NCI-H2196 treated with DMSO at 0.1 percent for 48 hours (cell line): Measurements from ENCODE around the gene KLHL36.
A peak's percentile ranks its signal among the peaks of the same experiment; 100 is the strongest.
"Not testable (repeated sequence)": the region's sequence is repeated elsewhere in the genome, so short reads cannot be mapped to it uniquely, and the experiment has no call there.

Experiments used
- DNase-seq: peaks from one replicate; lab custom pipeline; 2025; ENCODE audit not compliant: unreplicated experiment; lab: John Stamatoyannopoulos, UW

KLHL36 gene

DNA sequence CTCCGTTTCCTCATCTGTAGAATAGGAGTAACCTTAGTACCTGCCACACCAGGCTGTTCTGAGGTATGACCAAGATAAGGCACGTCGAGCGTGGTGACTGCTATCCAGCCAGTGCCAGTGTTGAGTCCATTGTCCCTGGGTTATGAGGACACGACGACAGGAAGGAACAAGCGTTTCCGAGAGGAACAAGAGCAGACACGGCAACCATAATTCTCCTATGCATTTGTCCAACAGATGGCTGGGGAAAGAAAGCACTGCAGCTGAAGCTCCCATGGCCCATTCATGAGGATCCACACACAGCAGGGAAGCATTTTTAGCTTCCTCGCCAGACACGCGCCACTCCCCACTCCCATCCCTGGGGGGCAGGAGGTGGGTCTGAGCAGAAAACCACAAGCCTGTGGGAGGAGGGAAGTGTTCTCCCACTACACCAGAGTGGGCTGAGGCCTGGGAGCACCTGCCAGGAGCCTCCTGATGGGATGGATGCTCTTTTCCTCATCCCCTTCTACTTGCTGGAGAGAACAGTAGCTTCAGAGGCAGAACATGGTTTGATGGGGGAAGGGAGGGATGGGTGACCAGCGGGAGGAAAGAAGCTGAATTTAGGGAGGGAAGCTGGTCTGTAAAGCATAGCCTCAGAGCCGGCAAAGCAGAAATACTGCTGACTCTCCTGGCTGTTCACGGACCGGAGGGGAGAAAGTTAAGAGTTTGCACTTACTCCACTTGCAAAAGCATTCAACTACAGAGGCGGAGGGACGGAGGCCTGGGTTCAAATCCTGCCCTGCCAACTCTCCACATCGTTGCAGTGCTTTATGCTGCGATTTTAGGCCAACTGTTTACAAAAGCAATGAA is 33.1 kb upstream of the KLHL36 start:
- DNase-seq, result no peak

DNA sequence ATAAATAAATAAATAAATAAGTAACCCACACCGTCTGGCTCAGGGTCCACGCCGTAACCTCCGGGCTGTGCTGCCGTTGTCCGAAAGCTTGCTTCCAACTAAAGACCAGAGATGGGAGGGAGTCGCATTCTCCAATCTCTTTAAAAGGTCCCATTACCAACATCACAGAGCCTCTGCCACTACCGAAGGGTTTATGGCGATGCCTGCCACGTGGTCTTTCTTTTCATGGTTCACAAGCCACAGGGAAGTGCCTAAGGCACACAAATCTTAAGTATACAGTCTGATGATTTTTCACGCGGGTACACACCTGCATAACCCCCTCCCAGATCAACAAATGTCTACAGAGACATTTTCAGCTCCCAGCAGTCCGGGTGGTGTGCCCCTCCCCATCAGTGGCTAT is 31.8 kb upstream of the KLHL36 start:
- DNase-seq, result no peak

DNA sequence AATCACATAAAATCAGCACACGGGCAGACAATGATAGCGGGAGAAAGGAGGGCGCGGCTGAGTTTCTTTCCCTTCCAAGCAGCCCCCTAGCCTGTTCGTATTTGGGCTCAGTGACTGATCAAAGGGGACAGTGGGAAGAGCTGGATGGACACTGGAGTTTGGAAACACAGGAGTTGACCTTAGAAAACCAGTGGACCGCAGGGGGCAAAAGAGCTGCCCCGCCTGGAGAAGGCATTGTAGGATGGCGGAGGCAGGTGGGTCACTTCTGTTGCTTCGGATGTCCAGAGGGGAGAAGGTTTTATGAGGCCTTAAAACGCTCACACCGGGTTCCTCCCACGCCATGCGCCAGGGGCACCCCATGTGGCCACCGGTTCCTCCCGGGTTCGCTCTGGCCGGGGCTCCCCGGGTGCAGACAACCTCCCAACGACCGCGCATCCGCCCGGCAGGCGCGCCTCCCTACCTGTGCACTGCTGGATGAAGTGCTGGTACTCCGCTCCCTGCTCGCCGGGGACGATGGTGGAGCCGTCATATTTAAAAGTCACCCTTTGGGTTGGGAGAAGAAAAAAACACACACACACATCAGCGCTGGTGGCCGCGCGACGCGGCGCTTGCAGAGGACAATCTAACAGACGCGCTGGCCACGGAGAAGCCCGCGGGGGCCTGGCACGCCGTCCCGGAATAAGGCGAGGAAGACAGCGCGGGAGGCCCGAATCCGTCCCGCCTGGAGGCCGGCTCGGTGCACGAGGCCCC is 31.1 kb upstream of the KLHL36 start:
- no peak for DNase-seq

DNA sequence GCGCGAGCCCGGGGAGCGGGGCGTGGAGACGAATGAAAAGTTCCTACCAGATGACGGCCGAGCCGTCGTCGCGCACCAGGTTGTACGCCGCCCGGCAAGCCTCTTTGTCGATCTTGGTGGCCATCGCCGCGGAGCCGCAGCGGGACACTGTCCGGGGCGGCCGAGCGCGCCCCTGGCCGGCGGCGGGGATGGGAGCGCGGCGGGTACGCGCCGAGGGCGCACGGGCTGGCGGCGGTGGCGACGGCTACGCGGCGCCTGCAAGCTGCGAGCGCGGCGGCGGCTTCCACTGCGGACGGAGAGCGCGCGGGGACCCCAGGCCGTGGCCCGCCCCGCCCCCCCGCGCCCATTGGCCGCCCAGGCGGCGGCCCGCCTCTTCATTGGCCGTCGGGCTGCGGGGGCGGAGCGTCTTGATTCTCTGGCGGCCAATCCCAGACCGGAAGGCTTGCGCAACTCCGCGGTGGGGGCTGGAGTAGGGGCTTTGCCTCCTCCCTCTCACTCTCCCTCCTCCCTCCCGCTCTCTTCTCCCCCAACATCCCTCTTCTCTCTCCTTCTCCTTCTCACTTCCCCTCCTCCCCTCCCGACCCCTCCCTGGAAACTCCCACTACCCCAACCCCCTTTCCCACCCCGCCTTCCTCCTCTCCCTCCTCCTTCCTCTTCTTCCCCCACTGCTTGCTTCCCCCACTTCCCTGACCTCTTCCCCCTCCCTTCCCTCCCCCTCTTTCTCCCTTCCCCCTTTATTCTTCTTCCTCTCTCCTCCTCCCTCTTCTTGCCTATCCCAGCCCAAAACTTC is 30.3 kb upstream of the KLHL36 start, which contains the start of gene COTL1:
Gene COTL1, minus strand, starts transcription at position 288 of the 790 bp plus-strand sequence. Its CDS starts 164 bp downstream, at position 124.
- DNase-seq, result peak; percentile 65

DNA sequence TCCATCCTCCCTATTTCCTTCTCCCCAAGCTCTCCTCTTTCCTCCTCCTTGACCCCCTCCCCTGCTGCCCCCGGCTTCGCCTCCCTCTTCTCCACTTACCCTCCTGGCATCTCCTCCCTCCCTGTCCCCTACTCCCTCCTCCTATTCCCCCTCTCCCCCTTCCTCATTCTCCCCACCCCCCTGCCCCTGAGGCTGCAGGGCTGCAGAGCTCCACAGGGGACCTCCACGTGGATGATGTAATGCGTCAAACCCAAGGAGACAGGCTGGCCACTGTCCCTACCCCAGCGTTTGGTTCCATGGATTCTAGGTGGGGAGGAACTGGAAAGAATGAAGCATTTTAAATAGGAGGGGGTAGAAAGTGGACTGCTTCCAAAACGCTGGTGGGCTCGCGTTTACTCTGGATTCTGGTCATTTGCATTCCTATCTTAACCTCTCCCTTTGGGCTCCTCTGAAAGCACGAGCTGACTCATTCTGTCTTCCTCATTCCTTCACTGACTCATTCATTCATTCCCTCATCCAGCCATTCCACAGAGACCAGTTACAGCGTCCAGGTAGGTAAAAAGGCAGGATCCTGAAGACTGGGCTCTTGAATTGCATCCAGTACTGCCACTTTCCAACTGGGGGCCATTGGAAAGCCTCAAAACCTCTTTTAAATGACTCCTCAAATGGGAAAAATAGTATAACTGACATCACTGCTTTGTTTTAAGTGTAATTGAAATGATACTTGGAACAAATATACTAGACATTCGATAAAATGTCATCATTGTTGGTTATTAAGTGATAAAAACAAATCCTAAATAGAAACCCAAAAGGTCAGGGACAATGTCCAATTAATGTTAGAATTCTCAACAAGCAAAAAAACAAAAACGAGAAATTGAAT is 29.5 kb upstream of the KLHL36 start:
- no peak for DNase-seq

DNA sequence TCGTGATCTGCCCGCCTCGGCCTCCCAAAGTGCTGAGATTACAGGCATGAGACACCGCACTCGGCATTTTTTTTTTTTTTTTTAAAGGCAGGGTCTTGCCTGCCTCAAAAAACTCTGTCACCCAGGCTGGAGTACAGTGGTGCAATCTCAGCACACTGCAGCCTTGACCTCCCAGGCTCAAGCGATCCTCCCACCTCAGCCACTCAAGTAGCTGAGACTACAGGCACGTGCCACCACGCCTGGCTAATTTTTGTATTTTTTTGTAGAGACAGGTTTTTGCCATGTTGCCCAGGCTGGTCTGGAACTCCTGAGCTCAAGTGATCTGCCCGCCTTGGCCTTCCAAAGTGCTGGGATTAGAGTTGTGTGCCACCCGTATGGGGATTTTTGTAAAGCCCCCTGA is 27.4 kb upstream of the KLHL36 start:
- DNase-seq, result not testable (repeated sequence)

DNA sequence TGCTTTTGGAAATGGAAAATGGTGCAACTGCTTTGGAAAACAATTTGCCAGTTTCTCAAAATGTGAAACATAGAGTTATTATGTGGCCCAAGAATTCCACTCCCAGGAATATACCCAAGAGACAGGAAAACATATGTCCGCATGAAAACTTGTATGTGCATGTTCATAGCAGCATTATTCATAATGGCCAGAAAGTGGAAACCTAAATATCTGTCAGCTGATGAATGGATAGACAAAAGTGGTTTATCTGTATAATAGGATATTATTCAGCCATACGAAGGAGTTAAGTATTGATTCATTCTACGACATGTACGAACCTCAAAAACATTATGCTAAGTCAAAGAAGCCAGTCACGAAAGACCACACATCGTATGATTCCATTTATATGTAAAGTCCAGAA is 22.8 kb upstream of the KLHL36 start:
- no peak for DNase-seq

DNA sequence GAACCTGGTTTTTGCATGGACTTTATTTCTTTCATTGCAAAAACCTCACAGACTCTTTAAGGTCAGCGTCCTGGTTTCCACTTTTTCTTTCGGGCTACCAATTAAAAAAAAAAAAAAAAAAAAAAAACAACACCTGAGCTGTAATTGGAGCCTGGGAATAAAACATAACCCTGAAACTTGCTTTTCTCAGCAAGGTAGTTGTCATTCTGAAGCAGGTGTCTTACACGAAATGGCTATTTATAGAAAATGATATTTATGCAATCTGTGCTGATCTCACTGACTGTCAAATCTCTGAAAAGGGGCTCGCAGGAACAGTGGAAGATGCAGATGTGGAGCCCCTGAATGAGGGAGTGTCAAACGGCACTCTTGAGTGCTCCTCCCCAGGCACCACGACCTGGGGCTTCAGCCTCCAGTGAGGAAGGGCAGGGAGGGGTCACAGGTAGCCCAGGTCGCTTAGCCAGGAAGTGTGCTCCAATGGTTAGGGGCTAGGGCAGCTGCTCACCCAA is 20.0 kb upstream of the KLHL36 start:
- no peak for DNase-seq

DNA sequence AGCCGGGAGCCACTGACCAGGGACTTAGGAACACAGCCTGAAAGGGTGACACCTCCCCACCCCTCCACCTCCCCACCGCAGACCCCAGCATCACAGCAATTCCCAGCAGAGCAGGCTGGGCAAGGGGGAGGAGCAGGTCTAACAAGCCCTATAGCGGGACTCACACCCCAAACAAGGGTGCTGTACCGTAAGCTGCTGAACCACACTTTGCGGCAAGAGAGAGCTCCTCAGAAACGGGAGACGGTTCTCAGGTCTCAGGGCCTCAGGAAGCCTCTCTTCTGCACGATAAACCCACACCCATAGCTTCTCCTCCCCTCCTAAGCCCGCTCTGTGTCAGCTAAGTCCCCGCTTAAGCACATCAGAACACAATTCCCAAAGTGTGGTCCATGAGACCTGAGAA is 18.7 kb upstream of the KLHL36 start:
- DNase-seq, result no peak

DNA sequence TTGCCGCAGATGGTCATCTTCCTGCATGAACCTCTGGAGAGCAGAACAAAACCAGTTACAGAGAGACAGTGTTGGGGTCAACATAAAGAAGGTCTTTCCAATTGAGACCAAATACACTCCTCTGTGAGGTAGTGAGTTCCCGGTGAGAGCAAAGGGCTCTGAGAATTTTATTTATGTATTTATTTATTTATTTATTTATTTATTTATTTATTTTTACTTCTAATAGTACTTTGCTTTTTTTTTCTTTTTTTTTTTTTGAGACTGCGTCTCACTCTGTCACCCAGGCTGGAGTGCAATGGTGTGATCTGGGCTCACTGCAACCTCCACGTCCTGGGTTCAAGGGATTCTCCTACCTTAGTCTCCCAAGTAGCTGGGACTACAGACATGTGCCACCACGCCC is 18.3 kb upstream of the KLHL36 start:
- no peak for DNase-seq

DNA sequence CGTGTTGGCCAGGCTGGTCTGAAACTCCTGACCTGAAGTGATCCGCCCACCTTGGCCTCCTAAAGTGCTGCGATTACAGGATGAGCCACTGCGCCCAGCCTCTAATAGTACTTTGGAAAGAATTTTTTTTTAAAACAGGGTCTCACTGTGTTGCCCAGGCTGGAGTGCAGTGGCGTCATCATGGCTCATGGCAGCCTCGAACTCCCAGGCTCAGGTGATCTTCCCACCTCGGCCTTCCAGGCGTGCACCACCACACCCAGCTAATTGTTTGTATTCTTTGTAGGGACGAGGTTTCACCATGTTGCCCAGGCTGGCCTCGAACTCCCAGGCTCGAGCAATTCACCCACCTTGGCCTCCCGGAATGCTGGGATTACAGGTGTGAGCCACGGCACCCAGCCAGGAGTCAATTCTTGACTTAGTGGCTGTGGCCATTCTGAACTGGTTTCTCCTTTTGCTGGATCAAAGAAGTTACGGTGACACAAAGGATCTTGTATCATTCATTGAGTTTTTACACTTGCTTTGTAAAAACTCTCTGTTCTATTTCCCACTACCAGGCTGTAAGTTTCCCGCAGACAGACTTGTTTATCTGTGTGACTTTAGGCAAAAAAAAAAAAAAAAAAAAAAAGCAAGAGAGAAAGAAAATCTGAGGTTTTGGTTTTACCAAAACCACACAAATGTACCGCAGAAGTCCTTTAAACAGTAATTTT is 17.7 kb upstream of the KLHL36 start:
- DNase-seq, result no peak

DNA sequence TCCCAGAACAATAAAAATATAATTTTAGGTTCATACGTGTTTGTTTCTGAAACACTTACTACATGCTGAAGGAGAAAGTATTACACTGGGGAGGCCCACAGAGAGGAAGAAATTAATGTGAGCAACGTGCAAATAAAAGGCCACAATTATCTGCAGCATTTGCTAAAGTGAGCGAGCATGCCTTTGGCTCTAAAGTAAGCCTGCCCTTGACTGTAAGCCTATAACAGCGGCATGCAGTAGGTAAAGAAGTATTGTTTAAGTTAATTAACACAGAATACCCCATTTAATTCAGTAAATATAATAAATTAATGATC is 17.2 kb upstream of the KLHL36 start:
- DNase-seq, result no peak

DNA sequence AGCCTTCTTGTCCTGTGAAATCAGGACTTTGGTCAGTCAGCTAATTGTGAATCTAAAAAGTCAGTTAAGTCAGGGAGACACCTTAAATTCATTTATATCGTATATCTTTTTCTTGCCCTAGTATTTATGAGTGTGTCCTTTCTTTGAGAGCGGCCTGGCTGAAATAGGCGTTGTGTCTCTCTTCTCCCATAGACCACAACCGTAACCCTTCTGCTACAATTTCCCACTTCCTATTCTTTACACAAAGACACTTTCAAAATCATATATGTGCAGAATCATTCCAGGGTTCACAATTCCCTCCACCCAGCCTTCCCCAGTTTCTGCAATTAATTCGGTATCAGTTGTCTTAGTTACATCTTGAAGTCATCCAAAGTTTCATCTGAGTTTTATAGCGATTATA is 16.4 kb upstream of the KLHL36 start:
- no peak for DNase-seq

DNA sequence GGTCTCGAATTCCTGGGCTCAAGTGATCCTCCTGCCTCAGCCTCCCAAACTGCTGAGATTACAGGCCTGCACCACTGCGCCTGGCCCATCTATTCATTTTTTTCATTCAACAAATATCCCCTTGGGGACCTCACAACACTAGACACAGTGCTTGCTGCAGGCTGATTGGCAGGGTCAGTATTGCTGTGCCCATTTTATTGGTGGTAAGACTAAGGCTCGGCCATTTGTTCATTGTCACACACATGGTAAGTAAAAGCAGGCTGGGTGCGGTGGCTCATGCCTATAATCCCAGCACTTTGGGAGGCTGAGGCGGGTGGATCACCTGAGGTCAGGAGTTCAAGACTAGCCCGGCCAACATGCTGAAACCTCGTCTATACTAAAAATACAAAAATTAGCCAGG is 15.4 kb upstream of the KLHL36 start:
- DNase-seq, result not testable (repeated sequence)

DNA sequence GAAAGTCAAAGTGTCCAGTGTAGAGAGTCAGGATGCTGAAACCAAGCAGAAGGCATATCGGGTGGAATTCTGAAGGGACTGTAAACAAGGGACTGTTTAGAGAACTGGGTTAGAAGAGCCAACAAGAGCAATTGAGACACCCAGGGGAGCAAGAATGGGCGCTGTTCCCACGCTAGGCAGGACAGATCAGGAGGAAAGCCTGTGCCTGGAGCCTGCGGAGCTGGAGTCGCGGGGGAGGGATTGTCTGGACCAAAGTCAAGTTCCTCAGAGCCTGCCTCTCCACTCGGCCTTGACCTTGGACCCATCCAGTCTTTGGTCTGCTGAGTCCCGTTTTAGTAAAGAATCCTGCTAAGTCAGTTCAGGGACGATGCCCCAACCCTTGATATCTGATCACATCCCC is 14.7 kb upstream of the KLHL36 start:
- no peak for DNase-seq

DNA sequence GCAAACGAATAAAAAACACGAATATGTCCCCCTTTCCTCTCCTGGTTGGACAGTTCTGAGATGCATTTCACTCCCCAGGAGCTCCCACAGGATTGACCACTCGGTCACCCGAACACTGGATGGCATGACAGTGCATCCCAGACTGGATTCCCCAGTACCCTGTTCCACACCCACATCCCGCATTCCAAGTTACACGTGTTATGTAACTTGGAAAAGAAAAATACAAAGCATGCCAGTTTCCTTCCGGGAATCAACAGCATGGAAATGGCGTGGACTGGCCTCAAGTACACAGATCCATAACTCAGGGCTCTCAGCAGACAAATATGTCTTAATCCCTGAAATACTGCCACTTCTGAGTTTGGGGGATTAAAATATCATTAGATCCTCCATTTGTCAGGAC is 12.6 kb upstream of the KLHL36 start:
- no peak for DNase-seq

DNA sequence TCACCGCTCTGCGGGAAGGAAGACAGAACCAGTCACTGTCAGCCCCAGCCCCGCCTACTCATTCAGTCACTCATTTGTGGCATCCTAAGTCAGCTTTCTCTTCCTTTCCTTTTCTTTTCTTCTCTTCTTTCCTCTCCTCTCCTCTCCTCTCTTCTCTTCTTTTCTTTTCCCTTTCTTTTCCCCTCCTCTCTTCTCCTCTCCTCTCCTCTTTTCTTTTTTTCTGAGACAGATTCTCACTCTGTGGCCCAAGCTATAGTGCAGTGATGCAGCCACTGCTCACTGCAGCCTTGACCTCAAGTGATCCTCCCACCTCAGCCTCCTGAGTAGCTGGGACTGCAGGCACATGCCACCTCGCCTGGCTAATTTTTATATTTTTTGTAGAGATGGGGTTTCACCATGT is 10.6 kb upstream of the KLHL36 start:
- no peak for DNase-seq

DNA sequence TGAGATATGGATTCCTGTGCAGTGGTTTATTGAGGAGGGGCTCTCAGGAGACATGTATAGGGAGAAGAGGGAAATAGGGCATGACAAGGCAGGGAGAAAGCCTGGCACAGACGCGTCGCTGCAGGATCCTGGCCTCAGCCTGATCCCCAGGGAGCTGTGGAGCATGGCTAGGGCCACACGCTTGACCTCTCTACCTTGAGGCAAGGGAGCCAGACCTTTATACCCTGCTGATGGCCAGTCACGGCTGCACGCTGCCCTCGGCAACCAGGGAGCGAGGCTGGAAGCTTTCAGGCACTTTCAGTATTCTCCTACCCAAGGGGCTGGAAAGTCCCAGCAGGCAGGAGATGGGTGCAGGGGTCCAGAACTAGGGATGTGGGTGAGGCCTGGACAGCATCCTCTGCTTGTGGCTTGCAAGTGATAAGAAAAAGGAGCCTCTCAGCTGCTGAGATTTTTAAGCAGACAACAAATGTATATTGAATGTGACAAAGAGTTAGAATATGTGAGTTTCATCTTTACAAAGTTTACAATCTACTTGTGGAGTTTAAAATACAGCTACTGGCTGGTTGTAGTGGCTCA is 10.0 kb upstream of the KLHL36 start:
- no peak for DNase-seq

DNA sequence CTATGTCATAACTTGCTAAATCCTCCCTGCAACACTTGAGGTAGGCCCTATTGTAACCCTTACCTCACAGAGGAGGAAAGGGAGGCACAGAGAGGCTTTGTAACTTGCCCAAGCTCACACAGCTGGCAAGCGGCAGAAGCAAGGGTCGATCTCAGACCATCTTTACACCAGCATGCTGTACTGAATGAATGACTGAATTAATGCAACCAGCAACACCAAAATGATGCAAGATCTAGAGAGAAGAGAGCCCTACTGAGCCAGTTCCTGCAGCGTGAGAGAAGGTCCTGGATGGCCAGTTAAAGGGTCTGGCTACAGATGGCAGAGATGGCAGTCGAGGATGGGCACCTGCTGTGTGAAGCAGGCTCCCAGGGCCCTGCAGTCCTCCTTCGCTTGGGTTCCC is 8.2 kb upstream of the KLHL36 start:
- no peak for DNase-seq
